HG02798 (cell line): ENCODE measurements around the gene EPG5.
"Not testable (repeated sequence)": the region's sequence is repeated elsewhere in the genome, so short reads cannot be mapped to it uniquely, and the experiment has no call there.

ENCODE experiments used
- ATAC-seq: cut with Tn5 transposase; IDR thresholded peaks from one replicate; pipeline ENCODE4 v1.9.1; 2021; ENCODE audit warnings: mild to moderate bottlenecking; ENCODE audit not compliant: unreplicated experiment, poor library complexity

The EPG5 gene

GRCh38 chr18:45877403-45877802 is 89.7 kb downstream of the EPG5 start:
- ATAC-seq, result no peak

- no peak for ATAC-seq
Observed at GRCh38 chr18:45876161-45876560, 91.0 kb downstream of the EPG5 start.

- peak; percentile 90 for ATAC-seq
Observed at GRCh38 chr18:45874491-45875184, 92.5 kb downstream of the EPG5 start.

- no peak for ATAC-seq
Observed at GRCh38 chr18:45871431-45872084, 95.6 kb downstream of the EPG5 start.

- ATAC-seq, result no peak
Observed at GRCh38 chr18:45870419-45870818, 96.7 kb downstream of the EPG5 start.

- no peak for ATAC-seq
Observed at GRCh38 chr18:45865466-45865865, 101.7 kb downstream of the EPG5 start.

- no peak for ATAC-seq
Observed at GRCh38 chr18:45864081-45864480, 103.0 kb downstream of the EPG5 start.

GRCh38 chr18:45863469-45863868 is 103.7 kb downstream of the EPG5 start:
- ATAC-seq, result no peak

- ATAC-seq, result no peak
Observed at GRCh38 chr18:45861926-45862325, 105.2 kb downstream of the EPG5 start.

GRCh38 chr18:45860971-45861370 is 106.2 kb downstream of the EPG5 start:
- no peak for ATAC-seq

GRCh38 chr18:45860492-45860891 is 106.6 kb downstream of the EPG5 start:
- ATAC-seq, result no peak

GRCh38 chr18:45859334-45859733 is 107.8 kb downstream of the EPG5 start:
- ATAC-seq, result no peak

GRCh38 chr18:45856531-45856930 is 110.6 kb downstream of the EPG5 start:
- no peak for ATAC-seq

- no peak for ATAC-seq
Observed at GRCh38 chr18:45854036-45854586, 113.0 kb downstream of the EPG5 start.

- ATAC-seq, result no peak
Observed at GRCh38 chr18:45852631-45853030, 114.5 kb downstream of the EPG5 start.

- ATAC-seq, result no peak
Observed at GRCh38 chr18:45851161-45851925, 115.8 kb downstream of the EPG5 start.

- peak; percentile 44 for ATAC-seq
Observed at GRCh38 chr18:45850021-45850420, 117.1 kb downstream of the EPG5 start.

GRCh38 chr18:45849529-45849928 is 117.6 kb downstream of the EPG5 start:
- ATAC-seq, result peak; percentile 51

- ATAC-seq, result not testable (repeated sequence)
Observed at GRCh38 chr18:45848643-45849042, 118.5 kb downstream of the EPG5 start.

GRCh38 chr18:45847119-45847518 is 120.0 kb downstream of the EPG5 start:
- no peak for ATAC-seq

- ATAC-seq, result no peak
Observed at GRCh38 chr18:45845410-45845809, 121.7 kb downstream of the EPG5 start.
